NCI-H1105 treated with DMSO at 0.1 percent for 48 hours (cell line): ENCODE results near the gene SLCO1C1.
A peak's percentile ranks its signal among the peaks of the same experiment; 100 is the strongest.
"Not testable (repeated sequence)": the region's sequence is repeated elsewhere in the genome, so short reads cannot be mapped to it uniquely, and the experiment has no call there.

Experiments
- DNase-seq: peaks from one replicate; lab custom pipeline; 2025; lab: John Stamatoyannopoulos, UW

Gene SLCO1C1, protein sequence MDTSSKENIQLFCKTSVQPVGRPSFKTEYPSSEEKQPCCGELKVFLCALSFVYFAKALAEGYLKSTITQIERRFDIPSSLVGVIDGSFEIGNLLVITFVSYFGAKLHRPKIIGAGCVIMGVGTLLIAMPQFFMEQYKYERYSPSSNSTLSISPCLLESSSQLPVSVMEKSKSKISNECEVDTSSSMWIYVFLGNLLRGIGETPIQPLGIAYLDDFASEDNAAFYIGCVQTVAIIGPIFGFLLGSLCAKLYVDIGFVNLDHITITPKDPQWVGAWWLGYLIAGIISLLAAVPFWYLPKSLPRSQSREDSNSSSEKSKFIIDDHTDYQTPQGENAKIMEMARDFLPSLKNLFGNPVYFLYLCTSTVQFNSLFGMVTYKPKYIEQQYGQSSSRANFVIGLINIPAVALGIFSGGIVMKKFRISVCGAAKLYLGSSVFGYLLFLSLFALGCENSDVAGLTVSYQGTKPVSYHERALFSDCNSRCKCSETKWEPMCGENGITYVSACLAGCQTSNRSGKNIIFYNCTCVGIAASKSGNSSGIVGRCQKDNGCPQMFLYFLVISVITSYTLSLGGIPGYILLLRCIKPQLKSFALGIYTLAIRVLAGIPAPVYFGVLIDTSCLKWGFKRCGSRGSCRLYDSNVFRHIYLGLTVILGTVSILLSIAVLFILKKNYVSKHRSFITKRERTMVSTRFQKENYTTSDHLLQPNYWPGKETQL

DNA sequence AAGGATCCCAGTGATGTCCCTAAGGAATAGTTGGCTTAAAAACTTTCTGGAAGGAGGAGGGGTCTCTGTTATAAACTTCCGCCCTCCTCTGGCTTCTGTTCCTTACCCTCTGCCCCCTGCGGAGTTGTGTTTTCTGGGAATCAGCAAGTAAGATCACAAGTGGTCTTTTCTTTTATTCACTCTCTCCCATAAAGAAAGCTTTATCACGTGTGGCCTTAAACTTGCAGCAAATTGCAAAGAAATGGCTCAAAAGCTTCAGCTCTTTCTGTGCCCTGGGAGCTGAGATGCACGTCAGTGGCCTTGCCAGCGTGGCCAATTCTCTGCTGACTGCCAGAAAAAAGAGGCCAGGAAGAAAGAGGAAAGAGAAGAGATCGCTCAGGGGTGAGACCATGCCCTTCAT is at the start of gene SLCO1C1:
SLCO1C1 (plus strand) TSS at position 101 of the 400 bp plus-strand sequence. CDS start 4,245 bp downstream, outside the sequence.
- no peak for DNase-seq

DNA sequence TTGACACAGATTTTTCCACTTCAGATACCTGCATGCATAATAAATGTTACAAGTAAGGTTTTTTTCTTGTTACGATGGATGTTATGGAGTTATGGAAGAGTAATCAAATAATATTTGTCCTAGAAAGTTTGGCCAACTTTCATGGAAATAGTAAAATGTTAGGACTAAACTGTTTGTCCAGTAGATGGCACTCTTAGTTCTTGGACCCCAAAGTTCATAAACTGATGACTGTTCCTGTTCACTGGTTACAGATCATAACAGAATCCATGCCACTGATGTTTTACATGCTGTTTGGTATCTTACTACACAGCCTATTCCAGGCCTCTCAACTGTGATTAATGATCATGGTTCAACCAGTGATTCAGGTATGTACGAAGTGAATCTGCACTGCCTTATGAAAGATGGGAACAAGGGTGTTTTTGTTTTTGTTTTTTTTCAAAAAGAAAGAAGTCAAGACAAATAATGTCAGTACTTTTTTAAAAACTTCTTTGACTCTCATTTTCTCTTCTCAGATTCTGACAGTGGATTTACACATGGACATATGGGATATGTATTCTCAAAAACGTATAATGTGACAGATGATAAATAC is 48.8 kb upstream of the SLCO1C1 start:
- DNase-seq, result peak; percentile 70

DNA sequence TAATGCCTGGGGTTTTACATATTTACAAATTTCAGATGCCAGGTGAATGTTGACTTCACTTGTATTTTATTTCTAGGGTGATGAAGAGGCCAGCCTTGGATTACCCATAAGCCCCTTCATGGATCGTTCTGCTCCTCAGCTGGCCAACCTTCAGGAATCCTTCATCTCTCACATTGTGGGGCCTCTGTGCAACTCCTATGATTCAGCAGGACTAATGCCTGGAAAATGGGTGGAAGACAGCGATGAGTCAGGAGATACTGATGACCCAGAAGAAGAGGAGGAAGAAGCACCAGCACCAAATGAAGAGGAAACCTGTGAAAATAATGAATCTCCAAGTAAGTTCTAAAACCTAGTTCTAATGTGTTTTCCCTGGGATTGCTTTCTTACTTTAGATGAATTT is 41.3 kb upstream of the SLCO1C1 start:
- no peak for DNase-seq

- no peak for DNase-seq
These were observed 38.5 kb upstream of the SLCO1C1 start for GRCh38 chr12:20656600-20656999.

GRCh38 chr12:20657496-20657895 is 37.6 kb upstream of the SLCO1C1 start:
- DNase-seq, result no peak

DNA sequence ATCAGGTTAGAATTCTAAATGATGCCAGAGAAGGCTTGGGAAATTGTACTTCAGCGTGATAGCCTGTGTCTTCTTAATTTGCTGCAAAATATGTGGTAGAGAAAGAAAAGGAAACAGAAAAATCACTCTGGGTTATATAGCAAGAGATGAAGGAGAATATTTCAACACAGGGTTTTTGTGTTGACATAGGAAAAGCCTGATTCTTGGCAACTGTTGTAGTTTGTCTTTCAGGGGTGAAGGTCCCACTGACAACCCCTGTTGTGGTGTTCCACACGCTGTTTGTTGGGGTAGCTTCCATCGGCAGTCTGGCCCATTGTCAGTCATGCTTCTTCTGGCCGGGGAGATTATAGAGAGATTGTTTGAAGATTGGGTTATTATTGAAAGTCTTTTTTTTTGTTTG is 13.8 kb upstream of the SLCO1C1 start:
- no peak for DNase-seq

DNA sequence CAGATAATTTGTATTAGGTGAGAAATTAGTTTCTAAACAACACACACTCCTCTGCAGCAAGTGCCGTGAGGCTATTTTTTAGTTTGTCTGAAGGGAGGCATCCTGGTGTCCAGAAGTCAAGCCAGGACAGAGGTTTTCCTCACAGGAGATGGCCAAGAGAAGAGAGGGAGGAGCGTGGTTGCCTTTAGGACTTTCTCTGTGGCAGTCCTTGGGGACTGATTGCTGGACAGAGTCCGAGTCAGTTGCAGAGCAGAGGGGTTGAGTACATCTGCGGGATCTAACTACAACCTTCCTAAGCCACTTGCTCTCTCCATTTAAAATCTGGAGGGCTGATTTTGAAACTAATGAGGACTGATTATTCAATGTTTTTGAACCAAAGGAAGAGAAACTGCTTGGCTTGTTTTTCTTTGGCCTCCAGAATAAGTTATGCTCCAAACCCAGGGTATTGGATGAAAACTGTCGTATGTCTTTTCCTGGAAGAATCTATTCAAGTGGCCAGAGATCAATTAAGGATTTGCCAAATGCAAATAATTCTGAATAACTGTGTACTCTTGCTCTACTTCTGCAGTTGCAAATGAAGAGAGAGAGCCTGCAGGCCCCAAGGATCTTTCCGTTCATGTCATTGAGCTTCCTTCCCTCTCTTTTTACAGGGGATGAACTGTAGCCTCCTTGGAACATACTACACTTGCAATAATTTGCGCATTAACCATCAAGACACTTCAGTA is 1.2 kb downstream of the SLCO1C1 start:
- no peak for DNase-seq

GRCh38 chr12:20701106-20701505 is 6.0 kb downstream of the SLCO1C1 start:
- DNase-seq, result no peak

DNA sequence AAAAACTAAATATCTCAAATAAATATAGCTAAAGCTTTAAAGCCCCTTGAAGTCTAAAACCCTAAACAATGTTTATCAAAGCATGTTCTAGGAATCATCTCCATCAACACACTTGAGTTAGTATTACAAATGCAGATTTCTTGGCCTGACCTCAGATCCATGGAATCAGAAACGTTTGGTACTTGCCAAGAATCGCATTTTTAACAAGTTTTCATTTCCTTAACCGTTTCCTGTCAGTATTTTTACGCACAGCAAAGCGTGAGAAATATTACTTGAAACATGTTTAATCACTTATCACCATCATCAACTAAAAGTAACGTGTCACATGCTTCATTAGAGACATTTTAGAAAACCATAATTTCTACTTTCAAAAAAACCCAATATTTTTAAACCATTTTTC is 9.7 kb downstream of the SLCO1C1 start:
- no peak for DNase-seq

GRCh38 chr12:20711846-20712245 is 16.7 kb downstream of the SLCO1C1 start:
- DNase-seq, result no peak

GRCh38 chr12:20716037-20716436 is 20.9 kb downstream of the SLCO1C1 start:
- DNase-seq, result peak; percentile 15

- no peak for DNase-seq
These were observed 21.9 kb downstream of the SLCO1C1 start for GRCh38 chr12:20716985-20717384.

DNA sequence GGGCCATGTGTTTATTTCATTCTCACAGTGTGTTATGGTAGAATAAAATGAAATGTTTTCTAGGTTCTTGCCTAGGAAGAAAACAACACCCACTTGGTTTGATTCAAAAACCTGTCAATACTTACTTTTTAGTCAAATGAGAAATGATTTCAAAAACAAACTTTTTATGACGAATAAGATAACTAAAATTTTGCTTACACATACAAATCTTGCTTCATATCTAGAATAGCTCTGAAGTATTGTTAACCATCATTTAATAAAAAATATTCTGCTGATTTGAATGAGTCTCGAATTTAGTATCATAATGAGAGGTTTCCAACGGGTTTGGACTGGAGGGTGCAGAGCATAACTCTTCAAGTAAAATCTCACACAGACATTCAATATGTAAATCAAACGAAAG is 23.2 kb downstream of the SLCO1C1 start:
- DNase-seq, result no peak

GRCh38 chr12:20722142-20722541 is 27.0 kb downstream of the SLCO1C1 start:
- no peak for DNase-seq

- DNase-seq, result no peak
These were observed 36.1 kb downstream of the SLCO1C1 start for GRCh38 chr12:20731274-20731673.

DNA sequence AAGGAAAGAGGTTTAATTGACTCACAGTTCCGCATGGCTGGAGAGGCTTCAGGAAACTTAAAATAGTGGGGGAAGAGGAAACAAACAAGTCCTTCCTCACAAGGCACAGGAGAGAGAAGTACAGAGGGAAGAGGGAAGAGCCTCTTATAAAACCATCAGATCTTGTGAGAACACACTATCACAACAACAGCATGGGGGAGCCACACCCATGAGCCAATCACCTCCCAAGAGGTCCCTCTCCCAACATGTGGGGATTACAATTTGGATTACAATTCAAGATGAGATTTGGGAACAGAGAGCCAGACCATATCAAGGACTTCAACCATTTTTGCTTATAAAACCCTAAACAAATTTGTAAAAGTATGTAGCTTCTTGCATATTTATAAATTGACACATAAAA is 45.8 kb downstream of the SLCO1C1 start:
- DNase-seq, result no peak

DNA sequence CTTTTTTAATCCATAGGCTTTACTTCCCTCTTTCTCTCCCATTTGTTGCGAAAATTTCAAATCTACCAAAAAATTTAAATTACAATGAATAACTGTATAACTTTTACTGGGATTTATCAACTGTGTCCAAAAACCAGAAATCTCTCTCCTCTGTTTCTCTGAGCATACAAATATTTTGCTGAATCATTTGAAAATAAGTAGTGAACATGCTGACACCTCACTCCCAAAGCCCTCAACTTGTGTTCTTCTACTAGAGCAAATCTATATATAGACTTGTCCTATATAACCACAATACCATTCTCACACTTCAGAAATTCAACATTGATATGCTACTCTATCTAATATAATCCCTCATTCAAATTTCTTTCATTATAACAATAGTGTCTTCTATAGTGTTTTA is 53.1 kb downstream of the SLCO1C1 start:
- DNase-seq, result no peak

- DNase-seq, result no peak
These were observed 55.9 kb downstream of the SLCO1C1 start for GRCh38 chr12:20751046-20751445.

- no peak for DNase-seq
These were observed 82.3 kb downstream of the SLCO1C1 start for GRCh38 chr12:20777420-20777819.

DNA sequence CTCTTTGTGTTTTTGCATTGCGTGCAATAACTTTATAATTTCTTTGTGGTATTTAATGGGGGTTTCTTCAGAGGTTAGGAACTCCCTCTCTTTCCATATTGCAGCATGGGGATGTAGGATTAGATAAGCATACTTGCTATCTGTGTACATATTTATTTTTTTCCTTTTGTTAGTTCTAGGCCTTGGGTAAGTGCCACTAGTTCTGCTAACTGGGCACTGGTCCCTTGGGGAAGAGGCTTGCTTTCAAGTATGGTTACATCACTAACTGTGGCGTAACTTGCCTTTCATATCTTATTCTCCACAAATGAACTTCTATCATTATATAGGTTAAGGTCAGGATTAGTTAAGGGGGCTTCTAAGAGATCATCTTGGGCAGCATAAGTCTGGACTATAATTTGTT is 83.8 kb downstream of the SLCO1C1 start:
- DNase-seq, result no peak

GRCh38 chr12:20779971-20780370 is 84.8 kb downstream of the SLCO1C1 start:
- DNase-seq, result not testable (repeated sequence)

- DNase-seq, result not testable (repeated sequence)
These were observed 88.7 kb downstream of the SLCO1C1 start for GRCh38 chr12:20783796-20784357.
